Karpas-422 (cell line): ENCODE results near the gene FNDC3A. TPM values are rescaled to one million over a fixed set of nuclear protein-coding genes. Genes with fewer than 3 reads are reported as not detected.
"Not testable (repeated sequence)": the region's sequence is repeated elsewhere in the genome, so short reads cannot be mapped to it uniquely, and the experiment has no call there.

Source experiments
- DNase-seq: peaks from one replicate; pipeline ENCODE4 v3.0.0-alpha.2; 2015
- H2AFZ ChIP-seq: fragments of 200-600 bp; sonication (generic); 2 replicates; pipeline ENCODE4 v1.6.1; 2014; ENCODE audit warnings: antibody characterized with exemption, low read length, mixed read lengths
- H3K27ac ChIP-seq: fragments of 200-600 bp; sonication (generic); 2 replicates; pipeline ENCODE4 v1.5.1; 2014; ENCODE audit warnings: mild to moderate bottlenecking, low read length, moderate library complexity
- H3K27me3 ChIP-seq: fragments of 200-600 bp; sonication (generic); 2 replicates; pipeline ENCODE4 v1.6.1; 2014; ENCODE audit warnings: low read length, mixed read lengths
- H3K36me3 ChIP-seq: fragments of 200-600 bp; sonication (generic); 2 replicates; pipeline ENCODE4 v1.6.1; 2014; ENCODE audit warnings: low read length, mixed read lengths; ENCODE audit not compliant: insufficient read depth
- H3K4me1 ChIP-seq: fragments of 200-600 bp; sonication (generic); 2 replicates; pipeline ENCODE4 v1.6.1; 2014; ENCODE audit warnings: mild to moderate bottlenecking, low read length, mixed read lengths
- H3K4me2 ChIP-seq: fragments of 200-600 bp; sonication (generic); 2 replicates; pipeline ENCODE4 v1.6.1; 2014; ENCODE audit warnings: low read length, low read depth, mild to moderate bottlenecking; ENCODE audit not compliant: poor library complexity, severe bottlenecking
- H3K4me3 ChIP-seq: fragments of 200-600 bp; sonication (generic); 2 replicates; pipeline ENCODE4 v1.5.1; 2014; ENCODE audit warnings: mild to moderate bottlenecking, antibody characterized with exemption, low read length, mixed read lengths
- H3K79me2 ChIP-seq: fragments of 200-600 bp; sonication (generic); 2 replicates; pipeline ENCODE4 v1.6.1; 2014; ENCODE audit warnings: mild to moderate bottlenecking, low read length, mixed read lengths
- H3K9ac ChIP-seq: fragments of 200-600 bp; sonication (generic); 2 replicates; pipeline ENCODE4 v1.6.0; 2014; ENCODE audit warnings: low read length
- H3K9me2 ChIP-seq: fragments of 200-600 bp; sonication (generic), shearing (Covaris generic); replicated peaks from 2 replicates; pipeline ENCODE4 v1.6.0; 2014; ENCODE audit warnings: mild to moderate bottlenecking, low read length, moderate library complexity; ENCODE audit not compliant: insufficient read depth
- H3K9me3 ChIP-seq: fragments of 300-700, 200-600 bp; sonication (generic); 2 replicates; pipeline ENCODE4 v1.6.1; 2014; ENCODE audit warnings: low read length, mixed read lengths
- H4K20me1 ChIP-seq: fragments of 200-600 bp; sonication (generic); 2 replicates; pipeline ENCODE4 v1.6.1; 2014; ENCODE audit warnings: mild to moderate bottlenecking, antibody characterized with exemption, low read length, low read depth; ENCODE audit not compliant: insufficient read depth
- total RNA-seq: library from RNA; depleted of rRNA; stranded (reverse); fragments of >200 nt; shearing (Covaris generic); gene quantifications from 2 replicates; pipeline ENCODE4 v1.2.3, GENCODE V29; 2014; ENCODE audit warnings: low replicate concordance

The FNDC3A gene
- total RNA-seq, 1 experiment from 2014 or later: 36.0 TPM

DNA sequence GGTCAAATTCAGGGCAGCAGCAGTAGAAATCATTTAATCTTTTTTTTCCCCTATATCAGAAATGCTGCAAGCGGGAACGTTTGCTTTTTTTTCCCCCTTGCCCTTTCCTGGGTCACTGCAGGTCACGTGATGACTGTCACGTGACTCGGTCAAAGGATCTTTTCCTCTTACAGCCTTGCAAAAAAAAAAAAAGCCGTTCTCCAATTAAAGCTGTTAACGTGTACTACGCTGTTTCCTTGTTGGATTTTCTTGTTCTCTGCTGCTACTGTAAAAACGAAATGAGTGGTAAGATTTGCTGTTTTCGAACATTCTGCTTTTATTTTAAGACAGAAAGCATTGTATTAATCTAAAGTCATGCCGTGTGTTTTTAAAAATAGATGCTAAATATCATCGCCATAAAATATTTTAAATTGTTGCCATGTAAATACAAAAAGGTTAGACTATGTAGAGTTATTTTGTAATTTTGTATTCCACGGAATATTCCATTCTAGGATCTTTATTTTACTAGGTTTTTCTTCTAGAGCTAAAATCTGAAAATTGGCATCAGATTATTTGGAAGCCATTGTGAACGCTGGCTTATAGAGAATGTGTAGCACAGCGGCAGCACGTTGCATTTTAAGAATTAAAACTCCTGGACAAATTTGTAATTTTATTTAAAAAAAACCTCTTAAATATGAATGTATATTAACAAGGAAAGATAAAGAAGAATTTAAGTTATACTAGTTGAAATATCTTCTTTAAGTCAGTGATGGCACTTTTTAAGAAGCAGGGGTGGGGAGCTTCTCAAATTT, 134.6 kb downstream of the FNDC3A start:
- Histone ChIP-seq H3K9me2 (0 out of 2 replicates have a peak, but pooled peaks cover 8% of the 10 kb centered on the region), H3K27ac (peak overlapping the region; percentile 68), H3K36me3 (peaks cover 9% of the 10 kb centered on the region), H3K9ac (peak overlapping the region; percentile 75), H3K4me1 (peaks cover 38% of the 10 kb centered on the region), H3K9me3 (no peaks in the 10 kb centered on the region), H3K79me2 (peaks cover 52% of the 10 kb centered on the region), H4K20me1 (no peaks in the 10 kb centered on the region), H3K4me2 (peak overlapping the region; percentile 93), H3K27me3 (no peaks in the 10 kb centered on the region), H2AFZ (peak overlapping the region; percentile 92), H3K4me3 (peak overlapping the region; percentile 83)
- peak; percentile 97 for DNase-seq

DNA sequence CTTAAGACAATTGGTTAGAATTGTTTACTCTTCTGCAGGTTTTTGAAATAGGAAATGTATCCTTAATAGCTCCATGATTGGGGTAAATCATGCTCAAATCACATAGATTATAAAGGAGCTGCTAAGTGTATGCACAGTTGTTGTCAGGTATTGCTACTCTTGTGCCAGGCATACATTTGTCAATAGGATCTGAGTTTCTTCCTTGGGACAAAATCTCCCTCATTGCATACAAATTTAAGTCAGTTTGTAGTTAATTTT, 135.1 kb downstream of the FNDC3A start:
- Histone ChIP-seq H3K79me2 (peaks cover 57% of the 10 kb centered on the region), H3K36me3 (peaks cover 14% of the 10 kb centered on the region), H3K9me2 (0 out of 2 replicates have a peak, but pooled peaks cover 8% of the 10 kb centered on the region), H4K20me1 (no peaks in the 10 kb centered on the region), H3K4me2 (peak overlapping the region; percentile 93), H3K9me3 (no peaks in the 10 kb centered on the region), H3K27me3 (no peaks in the 10 kb centered on the region), H2AFZ (no peak overlapping the region), H3K4me3 (peak overlapping the region; percentile 83), H3K9ac (peak overlapping the region; percentile 75), H3K4me1 (peaks cover 38% of the 10 kb centered on the region), H3K27ac (no peak overlapping the region)
- no peak for DNase-seq

GRCh38 chr13:49112782-49113525, 137.2 kb downstream of the FNDC3A start:
- H3K9me2 ChIP-seq: 0 out of 2 replicates have a peak, but pooled peaks cover 8% of the 10 kb centered on the region
- H3K4me3 ChIP-seq: peak overlapping the region; percentile 36; the same call in 1 of the 2 replicates
- peaks cover 73% of the 10 kb centered on the region for H3K79me2 ChIP-seq
- DNase-seq: peak; percentile 34
- no peaks in the 10 kb centered on the region for H3K27me3 ChIP-seq
- no peak overlapping the region for H3K27ac ChIP-seq
- H3K9ac ChIP-seq: 0 out of 2 replicates have a peak overlapping the region, but pooled peaks have one; percentile 22
- no peaks in the 10 kb centered on the region for H4K20me1 ChIP-seq
- H3K36me3 ChIP-seq: peaks cover 35% of the 10 kb centered on the region
- peaks cover 38% of the 10 kb centered on the region for H3K4me1 ChIP-seq
- peak overlapping the region; percentile 93 for H3K4me2 ChIP-seq
- H3K9me3 ChIP-seq: no peaks in the 10 kb centered on the region
- no peak overlapping the region for H2AFZ ChIP-seq

DNA sequence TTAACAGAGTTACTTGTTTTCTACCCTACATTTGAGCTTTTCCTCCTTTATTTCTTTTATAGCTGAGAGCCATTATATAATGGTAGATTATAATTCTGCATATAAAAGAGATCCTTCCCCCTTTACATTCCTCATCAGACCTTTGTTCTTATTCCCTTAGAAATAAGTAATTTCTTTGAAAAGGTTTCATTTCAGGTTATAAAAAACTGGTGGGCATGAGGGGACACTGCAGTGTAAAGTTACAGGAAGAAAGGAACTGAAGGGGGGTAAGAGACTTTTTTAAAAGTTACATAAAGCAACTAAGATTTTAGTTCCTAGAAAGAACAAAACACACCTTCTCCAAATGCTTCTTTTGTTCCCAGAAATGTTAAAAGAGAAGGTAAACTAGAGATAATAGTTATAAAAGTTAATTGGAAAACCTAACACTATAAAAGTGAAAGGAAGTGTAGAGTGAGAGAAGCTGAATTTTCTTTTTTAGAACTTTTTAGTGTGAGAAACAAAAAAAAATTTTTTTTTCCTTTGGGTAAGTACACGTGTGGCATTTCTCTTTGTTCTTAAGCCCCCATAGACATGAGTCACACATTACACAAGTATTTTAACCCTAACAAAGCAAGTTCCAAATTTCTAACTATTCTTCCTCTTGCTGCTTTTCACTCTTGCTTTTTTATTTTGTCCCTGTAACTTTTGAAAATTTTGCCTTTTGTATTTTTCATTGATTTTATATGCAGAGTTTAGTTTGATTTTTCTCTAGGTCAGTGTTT, 138.0 kb downstream of the FNDC3A start:
- H3K79me2 ChIP-seq: peaks cover 74% of the 10 kb centered on the region
- H3K4me1 ChIP-seq: peaks cover 38% of the 10 kb centered on the region
- H3K9ac ChIP-seq: 0 out of 2 replicates have a peak overlapping the region, but pooled peaks have one; percentile 22
- H3K4me3 ChIP-seq: peak overlapping the region; percentile 36; the same call in 1 of the 2 replicates
- 0 out of 2 replicates have a peak, but pooled peaks cover 8% of the 10 kb centered on the region for H3K9me2 ChIP-seq
- H3K27me3 ChIP-seq: no peaks in the 10 kb centered on the region
- no peak overlapping the region for H2AFZ ChIP-seq
- no peaks in the 10 kb centered on the region for H4K20me1 ChIP-seq
- H3K36me3 ChIP-seq: peaks cover 41% of the 10 kb centered on the region
- no peak overlapping the region for H3K27ac ChIP-seq
- H3K4me2 ChIP-seq: peak overlapping the region; percentile 93
- no peaks in the 10 kb centered on the region for H3K9me3 ChIP-seq
- DNase-seq: peak; percentile 41

DNA sequence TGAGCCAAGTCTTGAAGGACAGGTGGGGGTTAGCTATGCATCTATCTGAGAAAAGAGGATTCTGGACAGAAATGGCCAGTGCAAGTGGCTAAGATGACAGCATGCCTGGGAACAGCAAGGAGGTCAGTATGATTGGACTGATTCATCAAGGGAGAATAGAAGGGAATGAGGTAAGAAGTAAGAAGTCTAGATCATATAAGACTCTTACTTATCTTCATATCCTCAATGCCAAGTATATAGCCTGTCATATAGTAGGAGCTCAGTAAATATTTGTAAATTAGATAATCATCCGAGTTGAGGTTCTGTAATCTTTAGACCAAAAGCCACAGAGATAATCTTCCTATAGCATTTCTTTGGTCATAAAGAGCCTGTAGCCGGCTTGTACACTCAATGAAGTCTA, 141.2 kb downstream of the FNDC3A start:
- Histone ChIP-seq H3K9ac (no peak overlapping the region), H3K9me3 (no peaks in the 10 kb centered on the region), H3K4me1 (peaks cover 22% of the 10 kb centered on the region), H3K4me3 (no peak overlapping the region), H3K9me2 (no peaks in the 10 kb centered on the region), H3K4me2 (no peak overlapping the region), H2AFZ (no peak overlapping the region), H3K36me3 (peaks cover 50% of the 10 kb centered on the region), H3K27me3 (no peaks in the 10 kb centered on the region), H4K20me1 (no peaks in the 10 kb centered on the region), H3K27ac (no peak overlapping the region), H3K79me2 (peaks cover 62% of the 10 kb centered on the region)
- DNase-seq: peak; percentile 35

- H3K9me3 ChIP-seq, H3K27me3 ChIP-seq, H3K4me1 ChIP-seq, H2AFZ ChIP-seq, H3K4me2 ChIP-seq, H3K9me2 ChIP-seq, H3K9ac ChIP-seq, H3K27ac ChIP-seq, H3K4me3 ChIP-seq, H4K20me1 ChIP-seq: not testable (repeated sequence)
- peak; percentile 19 for DNase-seq
- Histone ChIP-seq H3K79me2 (peaks cover 46% of the 10 kb centered on the region), H3K36me3 (peaks cover 50% of the 10 kb centered on the region)
These were observed 142.7 kb downstream of the FNDC3A start for GRCh38 chr13:49118455-49118854.

GRCh38 chr13:49124693-49125304, 149.1 kb downstream of the FNDC3A start:
- peaks cover 3% of the 10 kb centered on the region for H3K36me3 ChIP-seq
- H3K79me2 ChIP-seq: peaks cover 56% of the 10 kb centered on the region

More at GRCh38 chr13:49124693-49125304, 149.1 kb downstream of the FNDC3A start:
- DNase-seq: peak; percentile 34
- H3K27ac ChIP-seq: no peak overlapping the region; the same call in 1 of the 2 replicates
- no peaks in the 10 kb centered on the region for H3K9me2 ChIP-seq
- no peaks in the 10 kb centered on the region for H4K20me1 ChIP-seq
- H3K4me1 ChIP-seq: peaks cover 8% of the 10 kb centered on the region
- H2AFZ ChIP-seq: no peak overlapping the region
- no peak overlapping the region for H3K4me2 ChIP-seq
- H3K9ac ChIP-seq: no peak overlapping the region
- no peaks in the 10 kb centered on the region for H3K9me3 ChIP-seq
- H3K4me3 ChIP-seq: no peak overlapping the region
- H3K27me3 ChIP-seq: no peaks in the 10 kb centered on the region
